Measurements from ENCODE around the gene DELE1. TPM values are rescaled to one million over a fixed set of nuclear protein-coding genes. Genes with fewer than 3 reads are reported as not detected.
"Not testable (repeated sequence)": the region's sequence is repeated elsewhere in the genome, so short reads cannot be mapped to it uniquely, and the experiment has no call there.

DELE1 gene
- total RNA-seq, 1 experiment from 2014 or later, result 35.1 TPM

DNA sequence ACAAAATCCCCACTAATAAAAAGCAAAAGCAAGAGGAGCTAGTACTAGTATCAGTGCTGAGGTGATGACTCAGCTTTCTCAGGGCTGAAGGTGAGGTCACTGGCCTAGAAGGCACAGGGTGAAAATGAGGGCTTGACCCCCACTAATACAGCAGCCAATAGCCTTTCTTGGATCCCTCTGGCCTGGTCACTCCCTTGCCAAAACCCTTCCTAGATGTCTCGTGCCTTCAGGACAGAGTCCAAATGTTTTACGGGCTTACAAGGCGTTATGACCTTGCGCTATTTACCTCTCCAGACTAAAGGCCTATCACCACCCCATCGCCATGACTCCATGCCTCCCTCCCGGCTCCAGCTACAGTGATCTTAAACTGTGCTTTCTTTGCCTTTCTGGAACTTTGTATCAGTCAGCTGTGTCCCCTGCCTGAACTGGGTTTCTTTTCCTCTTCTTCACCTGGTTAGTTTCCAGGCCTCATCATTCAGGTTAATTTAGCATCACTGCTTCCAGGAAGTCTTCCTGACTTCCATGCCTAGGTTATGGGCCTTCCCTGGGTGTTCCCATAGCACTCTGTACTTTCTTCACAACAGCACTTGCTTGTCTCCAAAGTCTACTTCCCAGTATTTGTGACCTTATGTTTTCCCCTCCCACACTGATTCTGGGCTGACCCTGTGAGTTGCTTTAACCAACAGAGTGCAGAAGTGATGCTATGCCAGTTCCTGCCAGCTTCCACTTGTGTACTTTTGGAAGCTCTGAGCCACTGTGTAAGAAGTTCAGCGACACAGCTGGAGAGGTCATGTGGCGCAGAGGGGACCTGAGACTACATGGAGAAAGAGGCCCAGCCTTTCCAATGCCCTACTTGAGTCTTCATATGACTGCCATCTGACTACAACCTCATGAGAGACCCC, 4.2 kb upstream of the DELE1 start:
- H3K9me3 ChIP-seq (ENCODE audit: low read depth, low read length, poor library complexity, severe bottlenecking), result no peaks in the 10 kb centered on the region
- intact Hi-C loops (cut with micrococcal nuclease; ENCODE audit: unreplicated experiment), result no loop called here
- TF ChIP-seq, protein P1, sequence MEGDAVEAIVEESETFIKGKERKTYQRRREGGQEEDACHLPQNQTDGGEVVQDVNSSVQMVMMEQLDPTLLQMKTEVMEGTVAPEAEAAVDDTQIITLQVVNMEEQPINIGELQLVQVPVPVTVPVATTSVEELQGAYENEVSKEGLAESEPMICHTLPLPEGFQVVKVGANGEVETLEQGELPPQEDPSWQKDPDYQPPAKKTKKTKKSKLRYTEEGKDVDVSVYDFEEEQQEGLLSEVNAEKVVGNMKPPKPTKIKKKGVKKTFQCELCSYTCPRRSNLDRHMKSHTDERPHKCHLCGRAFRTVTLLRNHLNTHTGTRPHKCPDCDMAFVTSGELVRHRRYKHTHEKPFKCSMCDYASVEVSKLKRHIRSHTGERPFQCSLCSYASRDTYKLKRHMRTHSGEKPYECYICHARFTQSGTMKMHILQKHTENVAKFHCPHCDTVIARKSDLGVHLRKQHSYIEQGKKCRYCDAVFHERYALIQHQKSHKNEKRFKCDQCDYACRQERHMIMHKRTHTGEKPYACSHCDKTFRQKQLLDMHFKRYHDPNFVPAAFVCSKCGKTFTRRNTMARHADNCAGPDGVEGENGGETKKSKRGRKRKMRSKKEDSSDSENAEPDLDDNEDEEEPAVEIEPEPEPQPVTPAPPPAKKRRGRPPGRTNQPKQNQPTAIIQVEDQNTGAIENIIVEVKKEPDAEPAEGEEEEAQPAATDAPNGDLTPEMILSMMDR (conservative IDR thresholded peaks at IDR 0.05; ENCODE audit: low read depth, low read length), result no peak
- no peak for TF ChIP-seq EZH2 (IDR thresholded peaks at IDR 0.05; ENCODE audit: borderline replicate concordance, low read depth, low read length, poor library complexity, severe bottlenecking)
- no peak overlapping the region for H3K4me3 ChIP-seq (ENCODE audit: low read depth, low read length, poor library complexity, severe bottlenecking)
- ChIA-PET POLR2A (ENCODE audit: low non-redundant PET) (no interaction called here), CTCF (no interaction called here)
- DNase-seq (ENCODE audit: low spot score), result no peak
- no peaks in the 10 kb centered on the region for H3K27me3 ChIP-seq (replicated peaks; ENCODE audit: insufficient read depth, low read depth, low read length, poor library complexity)
- H3K27ac ChIP-seq (ENCODE audit: low read depth, low read length, poor library complexity, severe bottlenecking), result no peak overlapping the region
- no peaks in the 10 kb centered on the region for H3K36me3 ChIP-seq (ENCODE audit: insufficient read depth, low read length, poor library complexity, severe bottlenecking)
- no TSS peak for BruUV-seq (replicated peaks)
- peaks cover 9% of the 10 kb centered on the region for H3K4me1 ChIP-seq (ENCODE audit: insufficient read depth, low read length, poor library complexity, severe bottlenecking)

DNA sequence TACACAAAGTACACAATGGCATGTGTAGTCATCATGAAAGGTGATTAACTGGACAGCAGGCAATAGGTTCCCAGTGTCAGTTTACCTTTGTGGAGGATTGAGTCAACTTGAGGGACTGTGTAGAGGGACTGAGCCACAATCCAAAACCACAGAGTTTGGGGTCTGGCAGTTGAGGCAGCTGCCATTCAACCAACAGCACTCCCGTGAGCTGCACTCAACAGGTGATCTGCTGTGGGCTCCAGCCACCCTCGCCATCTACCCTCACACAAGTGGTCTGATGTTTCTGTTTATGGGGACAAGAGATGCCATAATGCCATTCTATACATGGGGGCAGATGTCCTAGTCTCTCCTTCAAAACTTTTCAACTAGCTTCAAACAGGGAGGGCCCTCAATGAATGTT, 2.9 kb upstream of the DELE1 start:
- intact Hi-C loops (cut with micrococcal nuclease; ENCODE audit: unreplicated experiment), result no loop called here
- Histone ChIP-seq H3K4me1 (ENCODE audit: insufficient read depth, low read length, poor library complexity, severe bottlenecking) (peaks cover 10% of the 10 kb centered on the region), H3K27me3 (replicated peaks; ENCODE audit: insufficient read depth, low read depth, low read length, poor library complexity) (no peaks in the 10 kb centered on the region), H3K36me3 (ENCODE audit: insufficient read depth, low read length, poor library complexity, severe bottlenecking) (no peaks in the 10 kb centered on the region), H3K9me3 (ENCODE audit: low read depth, low read length, poor library complexity, severe bottlenecking) (no peaks in the 10 kb centered on the region), H3K4me3 (ENCODE audit: low read depth, low read length, poor library complexity, severe bottlenecking) (no peak overlapping the region), H3K27ac (ENCODE audit: low read depth, low read length, poor library complexity, severe bottlenecking) (no peak overlapping the region)
- ChIA-PET CTCF (no interaction called here), POLR2A (ENCODE audit: low non-redundant PET) (no interaction called here)
- BruUV-seq (replicated peaks), result no TSS peak
- no peak for TF ChIP-seq EZH2 (IDR thresholded peaks at IDR 0.05; ENCODE audit: borderline replicate concordance, low read depth, low read length, poor library complexity, severe bottlenecking)
- TF ChIP-seq, protein P1 (conservative IDR thresholded peaks at IDR 0.05; ENCODE audit: low read depth, low read length), result no peak
- DNase-seq (ENCODE audit: low spot score), result no peak

DNA sequence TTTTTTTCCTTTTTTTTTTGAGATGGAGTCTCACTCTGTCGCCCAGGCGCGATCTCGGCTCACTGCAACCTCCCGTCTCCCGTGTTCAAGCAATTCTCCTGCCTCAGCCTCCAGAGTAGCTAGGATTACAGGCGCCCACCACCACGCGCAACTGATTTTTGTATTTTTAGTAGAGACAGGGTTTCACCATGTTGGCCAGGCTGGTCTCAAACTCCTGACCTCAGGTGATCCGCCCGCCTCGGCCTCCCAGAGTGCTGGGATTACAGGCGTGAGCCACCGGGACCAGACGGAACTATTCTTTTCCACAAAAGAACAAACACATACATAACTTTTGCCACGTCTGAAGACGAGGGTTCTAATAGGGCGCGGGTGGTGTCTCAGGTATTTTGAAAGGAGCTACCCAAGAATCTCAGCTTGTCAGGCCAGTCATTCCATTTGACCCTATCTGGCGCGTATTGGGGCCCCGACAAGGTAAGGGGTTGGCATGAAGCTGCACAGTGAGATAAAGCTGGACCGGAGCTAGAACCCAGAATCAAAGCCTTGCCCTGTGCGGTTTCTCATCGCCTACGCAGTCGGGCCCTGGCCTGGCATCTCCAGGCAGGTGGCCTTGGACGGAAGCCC, 734 bp upstream of the DELE1 start:
- H3K27ac ChIP-seq (ENCODE audit: low read depth, low read length, poor library complexity, severe bottlenecking), result peak overlapping the region; percentile 97
- H3K36me3 ChIP-seq (ENCODE audit: insufficient read depth, low read length, poor library complexity, severe bottlenecking), result peaks cover 15% of the 10 kb centered on the region
- H3K4me3 ChIP-seq (ENCODE audit: low read depth, low read length, poor library complexity, severe bottlenecking), result peak overlapping the region; percentile 78
- H3K9me3 ChIP-seq (ENCODE audit: low read depth, low read length, poor library complexity, severe bottlenecking); H3K27me3 ChIP-seq (replicated peaks; ENCODE audit: insufficient read depth, low read depth, low read length, poor library complexity); H3K4me1 ChIP-seq (ENCODE audit: insufficient read depth, low read length, poor library complexity, severe bottlenecking); POLR2A ChIA-PET (ENCODE audit: low non-redundant PET); intact Hi-C loops (cut with micrococcal nuclease; ENCODE audit: unreplicated experiment); DNase-seq (ENCODE audit: low spot score); BruUV-seq (replicated peaks): not testable (repeated sequence)
- CTCF ChIA-PET, result interaction anchor here (0.9 kb wide), 1 partner anchor 220 kb away, joined by 4 read pairs; no protein-coding TSS in a partner anchor
